IPS-20b (cell line): ENCODE data around the gene IGSF9.

ENCODE experiments used
- H3K27ac ChIP-seq: one replicate; pipeline ENCODE4 v1.5.1; 2013; ENCODE audit warnings: low read length
- H3K27me3 ChIP-seq: 2 replicates; pipeline ENCODE4 v1.6.1; 2013; ENCODE audit warnings: mild to moderate bottlenecking, low read length, inconsistent platforms; ENCODE audit not compliant: insufficient read depth
- H3K36me3 ChIP-seq: 2 replicates; pipeline ENCODE4 v1.6.1; 2013; ENCODE audit warnings: low read depth, mild to moderate bottlenecking, inconsistent platforms, low read length, moderate library complexity; ENCODE audit not compliant: insufficient read depth
- H3K4me1 ChIP-seq: 2 replicates; pipeline ENCODE4 v1.6.1; 2013; ENCODE audit warnings: mild to moderate bottlenecking, control low read depth, inconsistent platforms, low read length, moderate library complexity; ENCODE audit not compliant: insufficient read depth
- H3K4me3 ChIP-seq: 2 replicates; pipeline ENCODE4 v1.5.1; 2013; ENCODE audit warnings: mild to moderate bottlenecking, low read length, inconsistent platforms
- H3K9ac ChIP-seq: 2 replicates; pipeline ENCODE4 v1.6.1; 2013; ENCODE audit warnings: low read depth, mild to moderate bottlenecking, inconsistent platforms, low read length, moderate library complexity
- H3K9me3 ChIP-seq: 2 replicates; pipeline ENCODE4 v1.6.1; 2013; ENCODE audit warnings: mild to moderate bottlenecking, low read depth, low read length, inconsistent platforms; ENCODE audit not compliant: insufficient read depth

The IGSF9 gene

DNA sequence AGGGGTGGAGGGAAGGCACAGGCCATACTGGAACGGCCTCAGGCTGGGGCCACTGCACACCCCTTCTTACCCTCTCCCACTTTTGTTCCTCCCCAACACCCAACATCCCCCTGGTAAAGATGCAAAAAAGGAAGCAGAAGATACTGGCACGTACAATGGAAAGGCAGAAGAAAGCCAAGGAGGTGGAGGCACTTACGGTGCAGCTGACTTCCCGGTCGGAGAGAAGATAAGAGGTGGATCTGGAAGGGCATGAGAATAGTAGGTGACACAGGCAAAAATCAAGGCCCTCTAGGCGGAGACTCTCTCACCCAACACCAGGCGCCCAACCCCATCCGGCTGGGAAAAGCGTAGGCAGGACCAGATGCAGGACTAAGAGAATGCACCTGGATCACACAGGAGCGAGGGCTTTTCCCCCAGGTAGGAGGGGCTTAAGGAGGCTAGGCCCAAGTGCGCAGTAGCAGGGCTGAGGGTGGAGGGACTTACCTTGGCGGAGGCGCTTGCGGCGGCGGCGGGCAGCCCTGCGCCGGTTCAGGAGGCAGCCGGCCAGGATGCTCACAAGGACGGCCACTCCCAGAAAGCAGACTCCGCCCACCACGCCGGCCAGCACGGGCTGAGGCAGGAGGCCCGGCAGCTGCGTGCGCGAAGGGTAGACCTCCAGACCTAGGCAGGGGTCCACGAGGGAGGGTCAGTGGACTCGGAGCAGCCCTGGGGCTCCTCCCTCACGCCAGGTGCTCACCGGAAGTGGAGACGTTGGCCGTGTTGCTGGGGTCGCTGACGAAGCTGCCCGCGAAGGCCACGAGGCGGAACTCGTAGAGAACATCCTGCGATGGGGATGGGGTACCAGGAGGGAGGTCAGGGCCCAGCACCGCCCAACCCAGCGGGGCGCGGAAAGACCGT lies 16.0 kb downstream of the IGSF9 start:
- no peak overlapping the region for H3K27ac ChIP-seq
- H3K4me1 ChIP-seq, result no peaks in the 10 kb centered on the region
- H3K9ac ChIP-seq, result no peak overlapping the region
- H3K9me3 ChIP-seq, result no peaks in the 10 kb centered on the region
- peaks cover 66% of the 10 kb centered on the region for H3K36me3 ChIP-seq
- H3K27me3 ChIP-seq, result peaks cover 8% of the 10 kb centered on the region; the same call in 1 of the 2 replicates
- H3K4me3 ChIP-seq, result no peak overlapping the region

DNA sequence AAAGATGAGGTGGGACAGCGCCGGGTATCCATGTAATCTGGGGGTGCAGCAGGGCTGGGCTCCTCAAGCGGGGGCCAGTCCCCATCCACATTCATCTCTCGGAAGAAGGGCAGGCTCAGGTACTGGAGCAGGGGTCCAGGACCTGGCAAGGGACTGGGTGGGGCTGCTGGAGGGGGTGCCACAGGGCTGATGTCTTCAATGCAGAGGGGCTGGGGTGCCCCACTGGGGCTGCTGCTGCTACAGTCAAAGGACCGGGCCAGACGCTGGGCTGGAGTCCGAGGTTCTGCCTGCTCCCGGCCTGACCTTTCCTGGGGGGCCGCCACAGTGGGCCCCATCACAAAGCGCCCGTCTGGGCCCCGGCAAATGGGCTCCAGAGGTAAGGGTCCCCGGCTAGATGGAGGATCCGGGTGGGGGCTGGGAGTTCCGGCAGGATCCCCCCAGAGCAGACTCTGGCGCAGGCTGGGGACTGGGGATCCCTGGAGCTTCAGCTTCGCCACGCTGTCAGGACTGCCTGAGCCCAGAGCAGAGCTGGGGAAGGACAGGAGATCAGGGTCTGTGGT lies 16.8 kb downstream of the IGSF9 start:
- no peak overlapping the region for H3K4me3 ChIP-seq
- peaks cover 16% of the 10 kb centered on the region for H3K27me3 ChIP-seq
- peaks cover 57% of the 10 kb centered on the region for H3K36me3 ChIP-seq
- H3K27ac ChIP-seq, result no peak overlapping the region
- H3K4me1 ChIP-seq, result peaks cover 6% of the 10 kb centered on the region; the same call in 1 of the 2 replicates
- no peaks in the 10 kb centered on the region for H3K9me3 ChIP-seq
- H3K9ac ChIP-seq, result no peak overlapping the region

DNA sequence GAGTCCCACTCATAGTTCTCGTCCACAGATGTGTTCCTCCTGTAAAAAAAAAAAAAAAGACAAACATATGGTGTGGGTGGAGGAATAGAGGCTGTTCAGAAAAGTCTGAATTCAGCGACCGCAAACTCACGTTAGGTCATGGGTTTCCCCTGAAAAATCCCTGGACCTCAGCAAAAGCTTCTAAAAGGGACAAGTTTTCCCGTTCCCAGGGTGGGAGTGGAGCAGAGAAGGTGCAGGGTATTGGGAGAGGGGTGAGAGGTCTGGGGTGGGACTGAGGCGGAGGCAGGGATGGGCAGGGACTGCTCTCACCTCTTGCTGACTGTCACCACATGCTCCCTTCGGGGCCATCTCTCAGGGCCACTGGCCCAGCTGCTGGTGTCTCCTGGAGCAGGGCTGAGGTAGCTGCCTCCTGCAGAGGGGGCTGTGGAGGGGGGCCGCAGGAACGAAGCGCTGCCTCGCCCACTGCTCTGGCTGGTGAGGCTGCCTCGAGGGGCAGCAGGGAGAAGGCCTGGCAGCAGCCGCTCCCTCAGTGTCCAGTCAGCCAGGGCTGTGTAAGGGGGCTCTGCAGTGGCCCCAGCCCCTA lies 17.5 kb downstream of the IGSF9 start:
- H3K4me1 ChIP-seq, result peaks cover 8% of the 10 kb centered on the region; the same call in 1 of the 2 replicates
- H3K4me3 ChIP-seq, result no peak overlapping the region
- H3K9me3 ChIP-seq, result no peaks in the 10 kb centered on the region
- peaks cover 19% of the 10 kb centered on the region for H3K27me3 ChIP-seq
- H3K9ac ChIP-seq, result no peak overlapping the region
- H3K27ac ChIP-seq, result no peak overlapping the region
- peaks cover 52% of the 10 kb centered on the region for H3K36me3 ChIP-seq

DNA sequence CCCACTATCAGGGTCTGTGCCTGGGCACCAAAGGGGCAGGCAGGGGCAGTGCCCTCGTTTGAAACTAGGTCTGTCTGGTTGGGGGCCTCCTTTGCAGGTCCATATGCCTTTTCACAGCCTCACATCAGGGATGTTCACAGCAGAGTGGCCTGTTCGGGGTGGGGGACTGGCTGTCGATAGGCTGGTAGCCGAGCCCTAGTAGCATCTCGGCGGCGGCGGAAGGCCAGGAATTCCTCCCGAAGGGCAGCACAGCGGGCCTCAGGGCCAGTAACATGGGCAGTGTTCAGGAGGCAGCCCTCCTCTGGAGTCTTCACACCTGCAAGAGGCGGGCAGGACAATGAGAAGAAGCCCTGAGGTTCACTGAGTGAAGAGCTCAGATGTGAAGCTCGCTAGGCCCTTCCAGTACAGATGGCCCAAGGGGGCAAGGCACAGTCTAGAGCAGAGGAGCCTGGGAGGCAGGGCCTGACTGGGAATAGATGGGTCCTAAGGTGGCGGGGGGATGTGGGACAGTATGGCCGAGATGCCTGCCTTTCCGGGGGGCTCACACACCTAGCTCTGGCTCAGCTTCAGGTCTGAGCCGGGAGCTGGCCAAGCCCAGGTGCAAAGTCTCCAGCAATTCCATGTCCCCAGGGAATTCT lies 18.1 kb downstream of the IGSF9 start:
- Histone ChIP-seq H3K36me3 (peaks cover 46% of the 10 kb centered on the region), H3K9ac (no peak overlapping the region), H3K4me3 (no peak overlapping the region), H3K9me3 (no peaks in the 10 kb centered on the region), H3K27ac (no peak overlapping the region), H3K27me3 (peaks cover 19% of the 10 kb centered on the region), H3K4me1 (peaks cover 14% of the 10 kb centered on the region; the same call in 1 of the 2 replicates)

DNA sequence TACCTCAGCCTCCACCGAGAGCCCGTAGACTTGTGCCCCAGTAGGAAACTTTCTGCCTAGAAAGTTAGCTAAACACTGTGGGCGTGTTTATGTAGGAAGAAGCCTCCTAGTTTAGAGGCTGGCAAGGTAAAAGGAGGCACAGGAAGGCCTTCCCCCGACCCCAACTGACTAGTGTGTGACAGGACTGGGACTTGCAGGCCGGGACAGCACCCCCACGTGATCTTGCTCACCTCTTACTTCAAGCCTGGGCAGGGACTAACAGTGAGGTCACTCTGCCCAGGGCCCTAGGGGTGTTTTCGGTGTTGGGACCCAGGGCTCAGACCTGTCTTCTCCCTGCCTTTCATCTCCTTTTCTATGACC lies 19.7 kb downstream of the IGSF9 start:
- peaks cover 37% of the 10 kb centered on the region for H3K36me3 ChIP-seq
- H3K9me3 ChIP-seq, result no peaks in the 10 kb centered on the region
- H3K27me3 ChIP-seq, result peaks cover 19% of the 10 kb centered on the region
- H3K27ac ChIP-seq, result no peak overlapping the region
- peak overlapping the region; percentile 6; the same call in 1 of the 2 replicates for H3K9ac ChIP-seq
- H3K4me1 ChIP-seq, result peaks cover 14% of the 10 kb centered on the region; the same call in 1 of the 2 replicates
- peak overlapping the region; percentile 71 for H3K4me3 ChIP-seq

DNA sequence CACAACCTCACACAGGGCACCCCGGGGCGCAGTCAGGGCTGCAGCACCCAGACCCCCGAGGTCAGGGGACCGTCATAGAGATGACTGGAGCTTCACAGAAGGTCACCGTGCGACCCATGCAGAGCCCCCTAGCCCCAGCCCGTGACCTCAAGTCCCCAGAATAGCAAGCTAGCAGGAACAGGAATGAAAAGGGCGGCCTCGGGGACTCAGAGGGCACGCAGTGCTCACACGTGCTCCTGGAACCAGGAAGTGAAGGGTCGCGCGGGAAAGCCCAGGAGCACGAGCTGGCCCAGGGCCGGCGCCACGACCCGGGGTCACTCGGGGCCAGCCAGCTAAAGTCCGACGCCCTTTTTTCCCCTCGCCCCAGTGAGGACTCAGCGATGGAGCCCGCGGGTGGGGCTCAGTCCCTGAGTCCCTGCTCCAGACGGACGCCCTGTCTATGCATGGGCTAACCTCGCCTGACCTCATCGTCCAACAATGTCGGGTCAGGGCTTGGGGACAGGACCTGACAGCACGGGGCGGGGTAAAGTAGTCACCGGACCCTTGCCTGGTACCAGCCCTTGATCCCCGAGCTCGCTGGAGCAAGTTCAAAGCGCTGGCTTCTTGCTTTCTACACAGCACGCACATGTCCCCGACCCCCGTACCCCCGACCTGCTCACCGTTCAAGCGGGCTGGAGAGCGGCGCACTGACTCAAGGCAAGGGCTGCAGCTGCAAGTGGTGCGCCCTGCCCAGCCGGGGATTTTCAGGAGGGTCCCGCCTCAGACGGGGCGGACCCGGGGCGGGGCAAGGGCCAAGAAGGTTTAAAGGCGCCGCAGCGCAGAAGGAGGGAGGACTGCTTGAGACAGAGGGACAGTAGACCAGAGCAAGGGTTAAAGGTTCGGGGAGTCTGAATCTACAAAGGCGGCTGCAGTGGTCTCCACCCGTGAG lies 20.4 kb downstream of the IGSF9 start, which contains the start of gene TAGLN2:
Gene TAGLN2 (minus strand): TSS at position 717 of the 928 bp plus-strand sequence. CDS start 4,998 bp downstream, outside the sequence.
- Histone ChIP-seq H3K27ac (no peak within 1 kb of the TSS), H3K4me3 (peak within 1 kb of the TSS; percentile 71), H3K27me3 (peaks cover 19% of the 10 kb centered on the region)

DNA sequence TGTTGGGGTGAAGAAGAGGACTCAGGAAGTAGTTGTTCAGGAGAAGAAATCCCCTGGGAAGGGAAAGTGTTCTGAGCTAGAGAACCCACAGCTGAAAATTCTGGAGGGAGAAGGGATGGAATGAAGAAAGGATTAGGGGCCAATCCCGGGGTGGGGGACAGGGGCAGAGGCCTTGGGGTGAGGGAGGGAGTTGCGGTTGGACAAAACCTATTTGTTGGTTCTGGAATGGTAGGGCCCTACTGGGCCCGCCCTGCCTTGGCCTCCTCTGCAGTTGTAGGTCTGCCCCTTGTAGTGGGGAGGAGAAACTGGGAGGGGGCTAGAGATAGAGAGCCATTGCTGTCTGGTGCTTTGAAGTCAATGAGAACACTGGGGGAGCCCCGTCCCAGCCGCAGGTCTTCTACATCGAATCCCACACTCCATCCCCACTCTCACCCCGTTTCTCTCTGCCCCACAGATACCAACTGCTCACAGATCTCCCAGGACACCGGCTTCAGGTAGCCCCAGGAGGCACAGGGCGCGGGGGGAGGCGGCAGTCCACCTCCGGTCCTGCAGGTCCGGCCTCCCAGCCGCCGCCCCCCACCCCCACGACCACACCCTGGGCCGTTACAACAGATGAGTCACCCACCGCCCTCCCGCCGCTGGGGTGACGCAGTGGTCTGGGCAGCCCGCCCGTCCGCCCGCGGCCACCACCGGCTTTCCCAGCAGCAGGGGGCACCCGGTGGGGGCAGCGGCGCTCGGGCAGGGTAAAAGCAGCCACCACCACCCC lies 21.2 kb downstream of the IGSF9 start:
- Histone ChIP-seq H3K4me3 (peak overlapping the region; percentile 71), H3K9ac (peak overlapping the region; percentile 59; the same call in 1 of the 2 replicates), H3K4me1 (peaks cover 14% of the 10 kb centered on the region; the same call in 1 of the 2 replicates), H3K9me3 (no peaks in the 10 kb centered on the region), H3K36me3 (peaks cover 33% of the 10 kb centered on the region), H3K27ac (no peak overlapping the region), H3K27me3 (peaks cover 19% of the 10 kb centered on the region)

More for the DNA sequence above, 20.4 kb downstream of the IGSF9 start, which contains the start of gene TAGLN2:
- H3K9ac ChIP-seq, result peak within 1 kb of the TSS; percentile 59
- peaks cover 33% of the 10 kb centered on the region for H3K36me3 ChIP-seq
- no peaks in the 10 kb centered on the region for H3K9me3 ChIP-seq
- H3K4me1 ChIP-seq, result peaks cover 14% of the 10 kb centered on the region; the same call in 1 of the 2 replicates

DNA sequence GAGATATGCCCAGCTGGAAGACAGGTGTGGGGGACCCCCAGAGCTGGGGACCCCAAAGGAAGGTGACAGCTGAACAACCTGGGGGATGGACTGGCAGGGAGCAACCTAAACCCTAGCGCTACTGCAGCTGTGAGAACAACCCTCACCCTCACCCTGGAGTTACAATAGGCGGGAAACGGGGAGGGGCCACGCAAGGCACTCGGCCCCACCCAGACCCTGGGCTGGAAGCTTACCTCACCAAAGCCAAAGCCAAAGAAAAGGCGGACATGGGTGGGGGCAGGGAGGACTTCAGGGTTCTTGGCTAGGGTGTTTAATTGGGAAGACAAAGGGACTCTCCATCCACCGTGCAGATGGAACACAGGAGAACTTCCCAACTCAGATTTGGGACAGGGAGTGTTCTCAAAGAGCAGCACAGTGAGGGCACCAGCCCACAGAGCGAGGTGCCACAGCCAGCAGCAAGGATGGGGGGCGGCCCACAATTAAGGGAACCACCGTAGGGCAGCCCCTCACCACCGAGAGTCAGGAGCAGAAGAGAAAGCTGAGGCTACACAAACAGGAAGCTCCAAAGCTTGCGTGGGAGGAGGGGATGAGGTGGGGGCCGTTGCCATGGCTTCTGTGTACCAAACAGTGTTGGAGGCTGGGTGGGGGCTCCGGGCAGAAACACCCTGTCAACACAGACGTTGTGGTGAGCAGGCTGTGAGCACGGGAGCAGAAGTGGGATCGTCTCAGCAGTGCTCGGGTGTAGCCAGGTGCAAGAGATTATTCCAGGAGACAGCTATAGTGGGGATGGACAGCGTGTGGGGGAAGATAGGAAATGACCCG lies 22.0 kb downstream of the IGSF9 start:
- H3K27ac ChIP-seq, result no peak overlapping the region
- peak overlapping the region; percentile 57; the same call in 1 of the 2 replicates for H3K9ac ChIP-seq
- peak overlapping the region; percentile 71 for H3K4me3 ChIP-seq
- peaks cover 19% of the 10 kb centered on the region for H3K27me3 ChIP-seq
- H3K36me3 ChIP-seq, result peaks cover 35% of the 10 kb centered on the region
- no peaks in the 10 kb centered on the region for H3K9me3 ChIP-seq
- peaks cover 14% of the 10 kb centered on the region; the same call in 1 of the 2 replicates for H3K4me1 ChIP-seq

DNA sequence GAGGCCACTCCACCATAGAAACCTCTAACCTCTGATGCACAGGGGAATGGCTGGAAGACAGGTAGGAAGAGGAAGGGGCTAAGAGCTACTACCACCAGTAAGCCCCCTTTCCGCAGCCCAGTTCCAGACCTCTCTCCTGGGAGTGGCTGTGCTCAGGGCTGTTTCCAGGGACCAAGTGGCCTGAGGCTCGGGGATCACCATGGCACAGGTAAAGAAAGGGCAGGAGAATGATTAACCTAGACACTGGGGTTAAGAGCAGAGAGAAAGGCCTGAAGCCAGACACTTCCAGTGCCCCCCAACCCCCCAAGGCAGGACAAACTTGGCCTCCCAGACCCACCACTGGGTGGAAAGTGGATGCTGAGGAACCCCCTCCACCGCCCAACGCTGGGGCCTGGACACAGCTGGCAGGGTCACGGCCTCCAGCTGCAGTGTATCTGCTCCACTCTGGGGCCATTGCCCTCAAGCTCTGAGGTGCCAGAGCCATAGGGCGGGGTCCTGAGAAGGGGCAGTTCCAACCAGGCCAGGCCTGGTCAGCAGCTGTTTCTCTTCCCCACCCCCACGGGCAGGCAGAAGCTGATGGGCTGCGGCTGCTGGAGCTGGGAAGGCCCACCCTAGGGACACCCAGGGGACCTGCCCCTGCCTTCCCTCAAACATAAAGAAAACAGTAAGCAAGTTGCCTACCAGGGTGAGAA lies 22.8 kb downstream of the IGSF9 start:
- H3K9me3 ChIP-seq, result no peaks in the 10 kb centered on the region
- H3K36me3 ChIP-seq, result peaks cover 30% of the 10 kb centered on the region
- no peak overlapping the region for H3K27ac ChIP-seq
- peak overlapping the region; percentile 71; the same call in 1 of the 2 replicates for H3K4me3 ChIP-seq
- H3K27me3 ChIP-seq, result peaks cover 19% of the 10 kb centered on the region
- peak overlapping the region; percentile 57; the same call in 1 of the 2 replicates for H3K9ac ChIP-seq
- peaks cover 14% of the 10 kb centered on the region; the same call in 1 of the 2 replicates for H3K4me1 ChIP-seq
